GM23338 (cell line): ENCODE data around the gene CHRNB4. TPM values are rescaled to one million over a fixed set of nuclear protein-coding genes. Genes with fewer than 3 reads are reported as not detected.

Experiments used
- ATAC-seq: fragments of 200-7000 bp; cut with Tn5 transposase; 3 replicates; pipeline ENCODE4 v1.9.1; 2020
- DNase-seq: peaks from one replicate; pipeline ENCODE4 v3.0.0-alpha.2; 2015; ENCODE audit warnings: low spot score
- H2AFZ ChIP-seq: fragments of 200-600 bp; sonication (generic); 2 replicates; pipeline ENCODE4 v1.8.0; 2016; ENCODE audit warnings: antibody characterized with exemption, mild to moderate bottlenecking, moderate library complexity
- H3F3A ChIP-seq: fragments of 200-600 bp; sonication (generic); replicated peaks from 2 replicates; pipeline ENCODE4 v1.8.0; 2017; ENCODE audit warnings: antibody characterized with exemption, mixed run types, low read depth
- H3K27ac ChIP-seq: fragments of 200-600 bp; sonication (generic); 2 replicates; pipeline ENCODE4 v1.6.1; 2016; ENCODE audit warnings: low read depth
- H3K27me3 ChIP-seq: fragments of 200-600 bp; sonication (generic); 2 replicates; pipeline ENCODE4 v1.8.0; 2016; ENCODE audit warnings: mild to moderate bottlenecking, mixed run types, moderate library complexity; ENCODE audit not compliant: insufficient read depth
- H3K36me3 ChIP-seq: fragments of 200-600 bp; sonication (generic); 2 replicates; pipeline ENCODE4 v1.8.0; 2016; ENCODE audit warnings: mild to moderate bottlenecking; ENCODE audit not compliant: insufficient read depth
- H3K4me1 ChIP-seq: fragments of 200-600 bp; sonication (generic); 2 replicates; pipeline ENCODE4 v1.8.0; 2016; ENCODE audit warnings: mild to moderate bottlenecking, moderate library complexity; ENCODE audit not compliant: insufficient read depth
- H3K4me2 ChIP-seq: fragments of 200-600 bp; sonication (generic); 2 replicates; pipeline ENCODE4 v1.7.1; 2017; ENCODE audit warnings: mixed run types
- H3K4me3 ChIP-seq: fragments of 200-600 bp; sonication (generic); 2 replicates; pipeline ENCODE4 v1.6.1; 2016; ENCODE audit warnings: mixed run types
- H3K79me2 ChIP-seq: fragments of 200-600 bp; sonication (generic); replicated peaks from 2 replicates; pipeline ENCODE4 v1.8.0; 2017; ENCODE audit warnings: mild to moderate bottlenecking; ENCODE audit not compliant: insufficient read depth
- H3K9me2 ChIP-seq: fragments of 200-600 bp; sonication (generic); 2 replicates; pipeline ENCODE4 v1.8.0; 2017; ENCODE audit not compliant: insufficient read depth
- H4K20me1 ChIP-seq: fragments of 200-600 bp; sonication (generic); replicated peaks from 2 replicates; pipeline ENCODE4 v1.8.0; 2017; ENCODE audit warnings: mild to moderate bottlenecking; ENCODE audit not compliant: insufficient read depth
- H3K27ac Mint-ChIP-seq: 2 replicates; pipeline ENCODE4 v1.8.0; 2020; ENCODE audit warnings: inconsistent platforms, mild to moderate bottlenecking, moderate library complexity, mixed read lengths
- H3K27me3 Mint-ChIP-seq: 3 replicates; pipeline ENCODE4 v1.8.0; 2022; ENCODE audit warnings: low read depth, mild to moderate bottlenecking, moderate library complexity, mixed read lengths, inconsistent platforms; ENCODE audit not compliant: insufficient read depth, poor library complexity
- H3K36me3 Mint-ChIP-seq: 3 replicates; pipeline ENCODE4 v1.8.0; 2021; ENCODE audit warnings: low read depth, mild to moderate bottlenecking, inconsistent platforms, moderate library complexity, mixed read lengths
- H3K4me1 Mint-ChIP-seq: 3 replicates; pipeline ENCODE4 v1.8.0; 2020; ENCODE audit warnings: mild to moderate bottlenecking, inconsistent platforms, mixed read lengths
- H3K4me3 Mint-ChIP-seq: 3 replicates; pipeline ENCODE4 v1.8.0; 2021; ENCODE audit warnings: moderate library complexity, mild to moderate bottlenecking, inconsistent platforms, mixed read lengths
- H3K9me3 Mint-ChIP-seq: 3 replicates; pipeline ENCODE4 v1.8.0; 2020; ENCODE audit warnings: moderate library complexity, mild to moderate bottlenecking, inconsistent platforms, mixed read lengths
- JUNB ChIP-seq: IDR thresholded peaks from one replicate; pipeline ENCODE4 v1.6.1; 2016; ENCODE audit warnings: antibody characterized with exemption; ENCODE audit not compliant: unreplicated experiment
- POLR2AphosphoS5 ChIP-seq: IDR thresholded peaks from 2 replicates; pipeline ENCODE4 v1.6.1; 2016; ENCODE audit warnings: antibody characterized with exemption, low read depth
- ZNF331 ChIP-seq: fragments of 250-450 bp; sonication (Bioruptor Pico); IDR thresholded peaks from 2 replicates; pipeline ENCODE4 v1.5.0; 2020; ENCODE audit warnings: low read depth, mild to moderate bottlenecking, moderate library complexity
- ZNF462 ChIP-seq: fragments of 250-450 bp; sonication (Bioruptor Pico); IDR thresholded peaks from 2 replicates; pipeline ENCODE4 v1.5.0; 2020; ENCODE audit warnings: mild to moderate bottlenecking, moderate library complexity
- polyA plus RNA-seq: library from polyadenylated mRNA; unstranded; fragments of >200 nt; fragmentation: Nextera tagmentation; extraction: Ambion mirVana; gene quantifications from 2 replicates; pipeline ENCODE4 v1.2.1, GENCODE V29; 2016
- total RNA-seq: library from RNA; depleted of rRNA; stranded (reverse); fragments of >200 nt; shearing (Covaris generic); gene quantifications from 2 replicates; pipeline ENCODE4 v1.2.3, GENCODE V29; 2014

CHRNB4 gene
- total and polyA plus RNA-seq, 2 experiments from 2014 or later = 1.4 to 1.6 TPM

GRCh38 chr15:78637776-78638435, 3.1 kb downstream of the CHRNB4 start (continued):
- TF ChIP-seq ZNF462 (CRISPR knock-in tag) (no peak), POLR2AphosphoS5 (no peak)

- H3K27me3 ChIP-seq = peaks cover 9% of the 10 kb centered on the region
- no peak overlapping the region for H3K4me2 ChIP-seq
- DNase-seq (no peak), ATAC-seq (no peak)
- peaks cover 5% of the 10 kb centered on the region; the same call in 2 of the 3 replicates for H3K36me3 Mint-ChIP-seq
- H4K20me1 ChIP-seq = no peaks in the 10 kb centered on the region
- peaks cover 6% of the 10 kb centered on the region; the same call in 1 of the 3 replicates for H3K4me1 Mint-ChIP-seq
- H2AFZ ChIP-seq = no peak overlapping the region
- H3K4me3 ChIP-seq = no peak overlapping the region
- H3K4me3 Mint-ChIP-seq = no peak overlapping the region
- TF ChIP-seq JUNB (no peak), ZNF331 (CRISPR knock-in tag) (no peak), ZNF462 (CRISPR knock-in tag) (no peak)
- H3K9me2 ChIP-seq = no peaks in the 10 kb centered on the region
- peaks cover 15% of the 10 kb centered on the region for H3K27me3 Mint-ChIP-seq
- no peak overlapping the region for H3K27ac Mint-ChIP-seq
- peaks cover under 1% of the 10 kb centered on the region for H3K4me1 ChIP-seq
- H3K79me2 ChIP-seq = no peaks in the 10 kb centered on the region
- no peaks in the 10 kb centered on the region for H3F3A ChIP-seq
- H3K9me3 Mint-ChIP-seq = no peaks in the 10 kb centered on the region; the same call in 2 of the 3 replicates
- H3K36me3 ChIP-seq = no peaks in the 10 kb centered on the region
- H3K27ac ChIP-seq = no peak overlapping the region
Measured at GRCh38 chr15:78636378-78636859, 4.6 kb downstream of the CHRNB4 start.
